ENCODE measurements around the gene RFC1.
"Not testable (repeated sequence)": the region's sequence is repeated elsewhere in the genome, so short reads cannot be mapped to it uniquely, and the experiment has no call there.

RFC1 gene

GRCh38 chr4:39304651-39305050, 61.5 kb downstream of the RFC1 start:
- no peak for FAIRE-seq
- no peak for DNase-seq (ENCODE audit: insufficient read length, low spot score)
- TF ChIP-seq POLR2A (IDR thresholded peaks at IDR 0.05; ENCODE audit: low read depth, low read length) = no peak

GRCh38 chr4:39303871-39304270, 62.3 kb downstream of the RFC1 start:
- no peak for TF ChIP-seq POLR2A (IDR thresholded peaks at IDR 0.05; ENCODE audit: low read depth, low read length)
- FAIRE-seq = no peak
- DNase-seq (ENCODE audit: insufficient read length, low spot score) = no peak

- no peak for DNase-seq (ENCODE audit: insufficient read length, low spot score)
- FAIRE-seq = no peak
- TF ChIP-seq POLR2A (IDR thresholded peaks at IDR 0.05; ENCODE audit: low read depth, low read length) = no peak
Observed at GRCh38 chr4:39302901-39303300, 63.3 kb downstream of the RFC1 start.

DNA sequence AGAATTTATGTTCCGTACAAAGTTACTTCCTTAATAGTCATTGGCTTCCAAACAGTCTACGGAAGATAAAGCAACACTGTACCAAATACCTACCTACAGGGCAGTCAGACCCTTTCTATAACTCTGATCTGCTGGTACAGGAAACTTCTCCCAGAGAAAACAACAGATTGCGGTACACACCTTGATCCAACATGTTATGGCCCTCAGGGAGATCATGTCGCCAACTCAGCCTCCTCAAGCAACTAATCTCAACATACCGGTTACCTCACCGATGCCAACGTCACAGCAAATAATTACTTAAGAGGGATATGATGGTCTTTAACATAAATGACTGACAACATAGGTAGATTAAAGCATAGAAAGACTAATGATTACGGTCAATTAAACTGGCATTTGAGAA, 70.4 kb downstream of the RFC1 start:
- TF ChIP-seq POLR2A (IDR thresholded peaks at IDR 0.05; ENCODE audit: low read depth, low read length) = no peak
- FAIRE-seq (no peak), DNase-seq (ENCODE audit: insufficient read length, low spot score) (no peak)

GRCh38 chr4:39292433-39292832, 73.7 kb downstream of the RFC1 start:
- DNase-seq (ENCODE audit: insufficient read length, low spot score); FAIRE-seq: not testable (repeated sequence)

GRCh38 chr4:39291686-39292085, 74.5 kb downstream of the RFC1 start:
- FAIRE-seq (no peak), DNase-seq (ENCODE audit: insufficient read length, low spot score) (no peak)
- no peak for TF ChIP-seq POLR2A (IDR thresholded peaks at IDR 0.05; ENCODE audit: low read depth, low read length)

GRCh38 chr4:39287223-39287622, 78.9 kb downstream of the RFC1 start:
- TF ChIP-seq POLR2A (IDR thresholded peaks at IDR 0.05; ENCODE audit: low read depth, low read length) = no peak
- DNase-seq (ENCODE audit: insufficient read length, low spot score) (no peak), FAIRE-seq (no peak)

DNA sequence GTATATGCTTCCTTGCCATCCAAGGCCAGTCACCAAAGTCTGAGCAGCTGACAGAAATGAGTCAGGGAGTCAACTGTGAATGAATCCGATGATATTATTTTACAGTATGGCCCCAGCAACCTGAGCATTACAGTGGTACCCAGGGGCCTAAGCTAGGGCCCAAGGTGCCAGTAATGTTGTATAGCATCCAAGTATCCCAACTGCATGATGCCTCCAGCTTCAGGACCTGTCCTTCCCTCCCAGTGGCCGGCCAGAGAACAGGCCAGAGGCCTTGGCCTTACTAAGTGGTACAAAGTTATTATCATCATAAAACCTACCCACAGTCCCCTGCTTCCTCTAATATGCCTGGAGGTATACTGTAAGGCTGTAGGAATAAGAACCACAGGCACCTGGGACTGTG, 79.9 kb downstream of the RFC1 start:
- no peak for TF ChIP-seq POLR2A (IDR thresholded peaks at IDR 0.05; ENCODE audit: low read depth, low read length)
- DNase-seq (ENCODE audit: insufficient read length, low spot score) = no peak
- FAIRE-seq = no peak

GRCh38 chr4:39285853-39286252, 80.3 kb downstream of the RFC1 start:
- FAIRE-seq = no peak
- no peak for DNase-seq (ENCODE audit: insufficient read length, low spot score)
- no peak for TF ChIP-seq POLR2A (IDR thresholded peaks at IDR 0.05; ENCODE audit: low read depth, low read length)

- no peak for TF ChIP-seq POLR2A (IDR thresholded peaks at IDR 0.05; ENCODE audit: low read depth, low read length)
- DNase-seq (ENCODE audit: insufficient read length, low spot score) (no peak), FAIRE-seq (no peak)
Observed at GRCh38 chr4:39285111-39285795, 80.9 kb downstream of the RFC1 start.

- no peak for DNase-seq (ENCODE audit: insufficient read length, low spot score)
- no peak for FAIRE-seq
- TF ChIP-seq POLR2A (IDR thresholded peaks at IDR 0.05; ENCODE audit: low read depth, low read length) = no peak
Observed at GRCh38 chr4:39280770-39281169, 85.4 kb downstream of the RFC1 start.

DNA sequence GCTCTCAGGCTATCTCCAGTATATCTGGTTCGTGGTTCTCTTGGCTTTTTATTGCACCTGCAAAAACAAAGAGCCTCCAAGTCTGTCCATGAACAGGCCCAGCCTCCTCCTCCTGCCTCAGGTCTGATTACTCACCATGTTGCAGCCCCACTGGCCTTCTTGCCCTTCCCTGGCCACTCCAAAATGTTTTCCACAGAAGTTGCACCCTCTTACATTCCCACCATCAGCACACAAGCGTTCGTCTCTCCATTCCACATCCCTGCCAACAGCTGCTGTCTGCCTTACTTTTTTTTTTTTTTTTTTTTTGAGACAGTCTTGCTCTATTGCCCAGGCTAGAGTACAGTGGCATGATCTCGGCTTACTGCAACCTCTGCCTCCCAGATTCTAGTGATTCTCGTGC, 86.7 kb downstream of the RFC1 start:
- no peak for FAIRE-seq
- no peak for TF ChIP-seq POLR2A (IDR thresholded peaks at IDR 0.05; ENCODE audit: low read depth, low read length)
- no peak for DNase-seq (ENCODE audit: insufficient read length, low spot score)

GRCh38 chr4:39278476-39278875, 87.7 kb downstream of the RFC1 start:
- FAIRE-seq (no peak), DNase-seq (ENCODE audit: insufficient read length, low spot score) (no peak)
- TF ChIP-seq POLR2A (IDR thresholded peaks at IDR 0.05; ENCODE audit: low read depth, low read length) = no peak

DNA sequence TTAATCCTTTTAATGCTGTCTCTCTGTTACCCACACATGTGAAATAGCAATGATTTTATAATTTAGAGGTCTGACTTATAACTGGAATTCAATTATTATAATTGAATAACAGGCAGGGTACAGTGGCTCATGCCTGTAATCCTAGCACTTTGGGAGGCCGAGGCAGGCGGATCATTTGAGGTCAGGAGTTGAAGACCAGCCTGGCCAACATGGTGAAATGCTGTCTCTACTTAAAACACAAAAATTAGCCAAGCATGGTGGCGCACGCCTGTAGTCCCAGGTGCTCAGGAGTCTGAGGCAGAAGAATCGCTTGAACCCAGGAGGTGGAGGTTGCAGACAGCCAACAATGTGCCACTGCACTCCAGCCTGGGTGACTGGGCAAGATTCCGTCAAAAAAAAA, 88.5 kb downstream of the RFC1 start:
- not testable (repeated sequence) for FAIRE-seq; DNase-seq (ENCODE audit: insufficient read length, low spot score)

- no peak for TF ChIP-seq POLR2A (IDR thresholded peaks at IDR 0.05; ENCODE audit: low read depth, low read length)
- FAIRE-seq (no peak), DNase-seq (ENCODE audit: insufficient read length, low spot score) (no peak)
Observed at GRCh38 chr4:39274503-39274902, 91.7 kb downstream of the RFC1 start.

DNA sequence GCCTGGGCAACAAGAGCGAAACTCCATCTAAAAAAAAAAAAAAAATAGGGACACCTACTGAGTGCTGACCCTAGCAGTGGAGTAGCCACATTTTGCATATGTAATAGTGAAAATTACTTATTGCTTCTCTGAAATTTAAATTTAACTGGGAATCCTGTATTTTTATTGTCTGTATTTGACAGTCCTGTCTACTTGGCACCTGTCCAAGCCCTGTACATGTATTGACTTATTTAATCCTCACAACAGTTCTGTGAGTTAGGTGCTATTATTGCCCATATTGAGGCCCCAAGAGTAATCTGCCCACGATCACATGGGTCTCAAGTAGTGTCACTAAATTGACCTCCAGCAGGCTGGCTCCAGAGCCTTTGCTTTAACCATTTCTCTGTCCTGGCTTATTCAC, 102.3 kb downstream of the RFC1 start:
- no peak for FAIRE-seq
- no peak for TF ChIP-seq POLR2A (IDR thresholded peaks at IDR 0.05; ENCODE audit: low read depth, low read length)
- no peak for DNase-seq (ENCODE audit: insufficient read length, low spot score)
